Thoracic aorta (tissue), 2 donors: ENCODE measurements around the gene SETD3. TPM values are rescaled to one million over a fixed set of nuclear protein-coding genes. Genes with fewer than 3 reads are reported as not detected.

Experiments used
- ATAC-seq: fragments of 150-250 bp; one replicate; pipeline ENCODE4 v1.8.0; 2017; ENCODE audit warnings: low read depth; ENCODE audit not compliant: insufficient number of reproducible peaks, low FRiP score
- DNase-seq: peaks from one replicate; pipeline ENCODE4 v3.0.0-alpha.2; 2020; ENCODE audit warnings: low spot score
- H3K27ac ChIP-seq, 2 donors: fragments of 200-600 bp; sonication (generic); 1 replicate in 1 of 2; 2 replicates in 1 of 2; pipeline ENCODE4 v1.5.1; 2016; ENCODE audit warnings: mild to moderate bottlenecking in 2 of 2, moderate library complexity in 2 of 2
- H3K27me3 ChIP-seq: fragments of 200-600 bp; sonication (generic); replicated peaks from 2 replicates; pipeline ENCODE4 v1.6.0; 2016; ENCODE audit warnings: mild to moderate bottlenecking; ENCODE audit not compliant: insufficient read depth
- H3K36me3 ChIP-seq: fragments of 200-600 bp; sonication (generic); one replicate; pipeline ENCODE4 v1.5.1; 2016
- H3K4me1 ChIP-seq, 2 donors: fragments of 200-600 bp; sonication (generic); 1 replicate in 1 of 2; 2 replicates in 1 of 2; pipeline versions ENCODE4 v1.5.1 to v1.6.0; 2016; ENCODE audit warnings: low read depth in 2 of 2, mild to moderate bottlenecking in 1 of 2; ENCODE audit not compliant: control insufficient read depth in 1 of 2
- H3K4me3 ChIP-seq: fragments of 200-600 bp; sonication (generic); 2 replicates; pipeline ENCODE4 v1.5.1; 2016; ENCODE audit warnings: mild to moderate bottlenecking
- H3K9me3 ChIP-seq: fragments of 200-600 bp; sonication (generic); 2 replicates; pipeline ENCODE4 v1.5.1; 2016
- CTCF ChIP-seq: fragments of 200-600 bp; sonication (generic); IDR thresholded peaks from one replicate; pipeline ENCODE4 v1.5.1; 2019; ENCODE audit warnings: antibody characterized with exemption
- total RNA-seq, 2 donors: library from RNA; depleted of rRNA; stranded (reverse); fragments of >200 nt; gene quantifications; one replicate each; pipeline versions ENCODE4 v1.1.0 to v1.2.3, GENCODE V29; 2016

The SETD3 gene
- total RNA-seq, 2 donors from 2014 or later: 70.8 to 76.8 TPM

- peaks cover 4 to 17% of the 10 kb centered on the region in 2 donors for H3K4me1 ChIP-seq
- H3K9me3 ChIP-seq: no peaks in the 10 kb centered on the region
- ATAC-seq (no peak), DNase-seq (no peak)
- no peak overlapping the region for H3K27ac ChIP-seq
- TF ChIP-seq CTCF: no peak
- H3K27me3 ChIP-seq: no peaks in the 10 kb centered on the region
- no peaks in the 10 kb centered on the region for H3K36me3 ChIP-seq
- no peak overlapping the region for H3K4me3 ChIP-seq
These were observed 52.9 kb downstream of the SETD3 start for GRCh38 chr14:99427632-99428300.

GRCh38 chr14:99426813-99427346 is 53.8 kb downstream of the SETD3 start:
- no peak overlapping the region for H3K27ac ChIP-seq
- no peaks in the 10 kb centered on the region for H3K36me3 ChIP-seq
- TF ChIP-seq CTCF: no peak
- H3K4me1 ChIP-seq: peaks cover 2 to 13% of the 10 kb centered on the region in 2 donors
- H3K9me3 ChIP-seq: no peaks in the 10 kb centered on the region
- no peak for DNase-seq
- ATAC-seq: no peak
- no peaks in the 10 kb centered on the region for H3K27me3 ChIP-seq
- H3K4me3 ChIP-seq: no peak overlapping the region

- no peak for DNase-seq
- no peaks in the 10 kb centered on the region for H3K9me3 ChIP-seq
- no peak for TF ChIP-seq CTCF
- no peaks in the 10 kb centered on the region for H3K36me3 ChIP-seq
- peaks cover 0 to 6% of the 10 kb centered on the region in 2 donors for H3K4me1 ChIP-seq
- no peaks in the 10 kb centered on the region for H3K27me3 ChIP-seq
- H3K4me3 ChIP-seq: no peak overlapping the region
- ATAC-seq: no peak
- H3K27ac ChIP-seq: no peak overlapping the region
These were observed 54.4 kb downstream of the SETD3 start for GRCh38 chr14:99426265-99426664.

- H3K36me3 ChIP-seq: no peaks in the 10 kb centered on the region
- no peaks in the 10 kb centered on the region for H3K27me3 ChIP-seq
- H3K4me1 ChIP-seq: no peaks in the 10 kb centered on the region
- H3K27ac ChIP-seq: no peak overlapping the region
- H3K4me3 ChIP-seq: no peak overlapping the region
- no peaks in the 10 kb centered on the region for H3K9me3 ChIP-seq
- no peak for DNase-seq
- TF ChIP-seq CTCF: no peak
- no peak for ATAC-seq
These were observed 55.4 kb downstream of the SETD3 start for GRCh38 chr14:99425272-99425681.

- H3K4me1 ChIP-seq: no peaks in the 10 kb centered on the region
- ATAC-seq: no peak
These were observed 56.3 kb downstream of the SETD3 start for GRCh38 chr14:99424306-99424877.

More at GRCh38 chr14:99424306-99424877, 56.3 kb downstream of the SETD3 start:
- TF ChIP-seq CTCF: no peak
- Histone ChIP-seq H3K9me3 (no peaks in the 10 kb centered on the region), H3K27me3 (no peaks in the 10 kb centered on the region), H3K4me3 (no peak overlapping the region), H3K27ac (no peak overlapping the region), H3K36me3 (no peaks in the 10 kb centered on the region)
- DNase-seq: no peak
